SKM-1 treated with dmso at 0.1 percent for 144 hours (cell line): ENCODE measurements around the gene TMEM147.
A peak's percentile ranks its signal among the peaks of the same experiment; 100 is the strongest.

ENCODE experiments used
- DNase-seq: peaks from one replicate; lab custom pipeline; 2025; ENCODE audit not compliant: unreplicated experiment; lab: John Stamatoyannopoulos, UW

Gene TMEM147

GRCh38 chr19:35545001-35545854, at the start of gene TMEM147:
Gene TMEM147 (plus strand): TSS chr19:35545626. CDS start chr19:35545740, 114 bp downstream.
- peak; percentile 89 for DNase-seq

GRCh38 chr19:35497406-35497805, 48.0 kb upstream of the TMEM147 start:
- DNase-seq: no peak

- DNase-seq: no peak
These were observed 47.2 kb upstream of the TMEM147 start for GRCh38 chr19:35498220-35498619.

- no peak for DNase-seq
These were observed 46.4 kb upstream of the TMEM147 start for GRCh38 chr19:35498984-35499527.

GRCh38 chr19:35500611-35501010, 44.8 kb upstream of the TMEM147 start:
- no peak for DNase-seq

GRCh38 chr19:35501684-35502083, 43.7 kb upstream of the TMEM147 start:
- DNase-seq: no peak

- no peak for DNase-seq
These were observed 42.7 kb upstream of the TMEM147 start for GRCh38 chr19:35502751-35503150.

DNA sequence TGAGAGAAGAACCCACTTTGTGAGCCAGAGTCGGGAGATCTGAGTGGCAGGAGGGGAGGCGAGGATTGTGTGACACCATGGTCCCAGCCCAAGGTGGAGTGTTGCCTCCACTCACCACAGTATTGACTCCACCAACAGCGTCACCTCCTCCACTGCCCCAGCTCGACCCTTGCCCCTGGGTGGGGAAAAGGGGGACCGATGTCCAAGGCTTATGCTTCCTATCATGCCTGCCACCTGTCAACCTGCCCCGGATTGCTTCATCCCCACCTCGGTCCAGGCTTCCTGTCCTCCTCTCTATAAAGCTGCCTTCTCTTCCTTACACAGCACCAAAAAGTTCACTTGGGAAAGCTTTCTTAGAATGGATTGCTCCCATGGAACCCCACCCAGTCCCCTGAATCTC, 39.4 kb upstream of the TMEM147 start:
- DNase-seq: no peak

- DNase-seq: no peak
These were observed 37.9 kb upstream of the TMEM147 start for GRCh38 chr19:35507561-35507960.

DNA sequence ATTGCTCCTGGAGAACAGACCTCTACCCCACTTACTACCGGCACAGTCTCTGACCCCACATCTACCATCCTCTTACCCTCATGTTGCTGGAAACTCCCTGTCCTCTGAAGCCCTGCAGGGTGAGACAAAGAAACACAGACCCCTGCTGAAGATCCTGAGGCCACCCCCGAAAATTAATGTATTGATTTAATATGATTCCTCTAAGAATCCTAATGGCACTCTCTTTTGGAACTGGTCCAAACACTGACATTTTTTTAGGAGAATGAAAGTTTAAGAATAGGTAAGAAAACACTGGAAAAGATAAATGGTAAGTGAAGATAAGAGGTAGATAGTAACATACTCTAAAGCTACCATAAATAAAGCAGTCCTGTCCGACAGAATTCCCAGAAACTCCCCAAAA, 37.3 kb upstream of the TMEM147 start:
- no peak for DNase-seq

- no peak for DNase-seq
These were observed 36.3 kb upstream of the TMEM147 start for GRCh38 chr19:35509018-35509652.

GRCh38 chr19:35509861-35510625, 35.4 kb upstream of the TMEM147 start:
- DNase-seq: no peak

GRCh38 chr19:35510626-35510964, 34.8 kb upstream of the TMEM147 start:
- DNase-seq: no peak

- DNase-seq: no peak
These were observed 34.1 kb upstream of the TMEM147 start for GRCh38 chr19:35511337-35511736.

GRCh38 chr19:35512831-35513627, 32.4 kb upstream of the TMEM147 start:
- no peak for DNase-seq

GRCh38 chr19:35513628-35514281, 31.7 kb upstream of the TMEM147 start, which contains the start of gene DMKN:
Gene DMKN (minus strand): TSS chr19:35513649. CDS start chr19:35513475, 174 bp downstream.
- no peak for DNase-seq

DNA sequence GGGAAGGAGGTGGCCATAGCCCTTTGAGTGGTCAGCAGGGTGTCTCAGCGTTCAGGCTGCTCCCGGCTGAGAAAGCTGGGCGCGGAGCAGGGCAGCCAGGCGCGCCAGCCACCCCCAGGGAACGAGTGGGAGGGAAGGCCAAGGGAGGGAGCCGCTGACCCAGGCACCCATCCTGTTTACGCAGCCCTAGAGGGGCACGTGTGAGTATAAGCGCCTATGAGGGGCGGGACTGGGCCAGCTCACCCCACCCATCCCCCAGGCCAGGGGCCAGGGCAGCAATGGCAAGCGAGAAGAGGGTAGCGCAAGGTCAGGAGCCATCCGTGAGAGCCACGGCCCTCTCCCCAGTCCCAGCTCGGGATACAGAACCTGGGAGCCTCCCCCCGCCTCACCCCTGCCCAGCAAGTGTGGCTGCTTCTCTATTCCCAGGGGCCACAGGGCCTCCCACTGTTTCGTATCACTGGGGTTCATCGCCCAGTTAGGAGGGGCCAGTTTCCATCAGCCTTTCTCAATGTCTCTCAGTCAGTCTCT, 31.1 kb upstream of the TMEM147 start:
- no peak for DNase-seq

GRCh38 chr19:35516310-35516709, 29.1 kb upstream of the TMEM147 start:
- no peak for DNase-seq

DNA sequence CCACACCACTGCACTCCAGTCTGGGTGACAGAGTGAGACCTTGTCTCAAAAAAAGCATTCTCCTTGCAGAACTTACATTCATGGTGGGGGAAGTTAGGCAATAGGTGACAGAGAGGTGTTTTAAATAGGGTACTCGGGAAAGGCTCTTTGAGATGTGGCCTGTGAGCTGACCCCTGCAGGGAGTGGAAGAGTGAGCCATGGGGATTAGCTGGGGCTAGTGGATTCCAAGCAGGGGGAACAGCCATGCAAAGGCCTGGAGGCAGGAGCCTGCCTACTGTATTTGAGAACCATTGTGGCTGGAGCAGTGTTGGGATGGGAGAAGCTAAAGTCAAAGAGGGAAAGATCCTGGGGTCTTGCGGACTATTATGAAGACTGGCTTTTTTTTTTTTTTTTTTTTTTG, 28.1 kb upstream of the TMEM147 start:
- no peak for DNase-seq

GRCh38 chr19:35518313-35518712, 27.1 kb upstream of the TMEM147 start:
- no peak for DNase-seq
